CD14-positive monocyte (primary cell): ENCODE results near the gene CNPY1. TPM values are rescaled to one million over a fixed set of nuclear protein-coding genes. Genes with fewer than 3 reads are reported as not detected.

Experiments
- DNase-seq, 3 donors: peaks; one replicate each; pipeline ENCODE4 v3.0.0-alpha.2; 2011 to 2022
- H2AFZ ChIP-seq: 2 replicates; pipeline ENCODE4 v1.6.0; 2012; ENCODE audit warnings: mild to moderate bottlenecking, low read depth, low read length, inconsistent platforms; ENCODE audit not compliant: insufficient read depth, poor library complexity, severe bottlenecking
- H3K27ac ChIP-seq, 2 donors: 1 replicate in 1 of 2; 2 replicates in 1 of 2; pipeline ENCODE4 v1.5.1; 2012 to 2013; ENCODE audit warnings: low read length in 2 of 2, control low read depth in 1 of 2, inconsistent platforms in 1 of 2, low read depth in 1 of 2, mild to moderate bottlenecking in 1 of 2
- H3K27me3 ChIP-seq, 2 donors: one replicate each; pipeline versions ENCODE4 v1.6.0 to v1.6.1; 2011 to 2013; ENCODE audit warnings: low read length in 2 of 2; ENCODE audit not compliant: control insufficient read depth in 2 of 2, insufficient read depth in 2 of 2
- H3K36me3 ChIP-seq, 2 donors: replicated peaks in 1 of 2; 1 replicate in 1 of 2; 2 replicates in 1 of 2; pipeline versions ENCODE4 v1.5.1 to v1.6.1; 2012 to 2013; ENCODE audit warnings: low read length in 2 of 2, control low read depth in 1 of 2, inconsistent platforms in 1 of 2, mild to moderate bottlenecking in 1 of 2; ENCODE audit not compliant: insufficient read depth in 2 of 2, control insufficient read depth in 1 of 2
- H3K4me1 ChIP-seq, 2 donors: 1 replicate in 1 of 2; 2 replicates in 1 of 2; pipeline versions ENCODE4 v1.5.1 to v1.6.1; 2012 to 2013; ENCODE audit warnings: low read length in 2 of 2, control low read depth in 1 of 2, inconsistent platforms in 1 of 2, mild to moderate bottlenecking in 1 of 2, moderate library complexity in 1 of 2; ENCODE audit not compliant: insufficient read depth in 2 of 2, control insufficient read depth in 1 of 2
- H3K4me2 ChIP-seq: replicated peaks from 2 replicates; pipeline ENCODE3; 2012; ENCODE audit warnings: low read length, moderate library complexity, mild to moderate bottlenecking; ENCODE audit not compliant: poor library complexity, severe bottlenecking; ENCODE audit errors: extremely low read depth
- H3K4me3 ChIP-seq, 3 experiments: fragments of 200-600 bp in 1 of 3; sonication (generic) in 1 of 3; replicated peaks in 1 of 3; 1 replicate in 2 of 3; 2 replicates in 1 of 3; pipeline ENCODE4 v1.5.1; 2011 to 2013; ENCODE audit warnings: low read length in 3 of 3, mild to moderate bottlenecking in 3 of 3, control low read depth in 2 of 3, low read depth in 2 of 3, inconsistent platforms in 1 of 3, moderate library complexity in 1 of 3
- H3K79me2 ChIP-seq: 2 replicates; pipeline ENCODE4 v1.6.0; 2012; ENCODE audit warnings: mild to moderate bottlenecking, control low read depth, inconsistent platforms, low read length, moderate library complexity; ENCODE audit not compliant: insufficient read depth
- H3K9ac ChIP-seq: 2 replicates; pipeline ENCODE4 v1.6.0; 2017; ENCODE audit warnings: low read length, mild to moderate bottlenecking; ENCODE audit not compliant: insufficient read depth, poor library complexity, severe bottlenecking
- H3K9me3 ChIP-seq, 2 donors: replicated peaks in 1 of 2; 1 replicate in 1 of 2; 2 replicates in 1 of 2; pipeline versions ENCODE4 v1.5.1 to v1.6.1; 2012 to 2013; ENCODE audit warnings: low read length in 2 of 2, control low read depth in 1 of 2; ENCODE audit not compliant: control insufficient read depth in 1 of 2, insufficient read depth in 1 of 2
- H4K20me1 ChIP-seq: 2 replicates; pipeline ENCODE4 v1.6.0; 2012; ENCODE audit warnings: mild to moderate bottlenecking, low read length, control low read depth, moderate library complexity; ENCODE audit not compliant: insufficient read depth
- H3K27ac Mint-ChIP-seq, 7 donors: one replicate each; pipeline ENCODE4 v1.8.0; 2020; ENCODE audit warnings: mild to moderate bottlenecking in 7 of 7, mixed read lengths in 7 of 7, moderate library complexity in 6 of 7, inconsistent platforms in 2 of 7
- H3K27me3 Mint-ChIP-seq, 3 donors: one replicate each; pipeline ENCODE4 v1.8.0; 2021 to 2022; ENCODE audit warnings: low read depth in 3 of 3, mild to moderate bottlenecking in 3 of 3, mixed read lengths in 3 of 3, moderate library complexity in 3 of 3, inconsistent platforms in 1 of 3
- H3K36me3 Mint-ChIP-seq, 2 donors: one replicate each; pipeline ENCODE4 v1.8.0; 2020; ENCODE audit warnings: mixed read lengths in 2 of 2, inconsistent platforms in 1 of 2, mild to moderate bottlenecking in 1 of 2
- H3K4me1 Mint-ChIP-seq: one replicate; pipeline ENCODE4 v1.8.0; 2020; ENCODE audit warnings: mild to moderate bottlenecking, mixed read lengths
- H3K4me3 Mint-ChIP-seq, 2 donors: one replicate each; pipeline ENCODE4 v1.8.0; 2020; ENCODE audit warnings: mild to moderate bottlenecking in 2 of 2, mixed read lengths in 2 of 2, moderate library complexity in 1 of 2
- H3K9me3 Mint-ChIP-seq, 7 donors: one replicate each; pipeline ENCODE4 v1.8.0; 2020 to 2022; ENCODE audit warnings: mixed read lengths in 7 of 7, mild to moderate bottlenecking in 6 of 7, moderate library complexity in 6 of 7, inconsistent platforms in 2 of 7
- WGBS: methylation state at CpG from one replicate; pipeline ENCODE4 v1.1.5; 2013; ENCODE audit warnings: missing lambda C conversion rate; ENCODE audit not compliant: insufficient coverage; 5-methylcytosine and 5-hydroxymethylcytosine counted together
- intact Hi-C, 2 donors: fragments of 100-400 bp; cut with micrococcal nuclease; formaldehyde crosslinking; loops; one replicate each; pipeline versions ENCODE4 v1.15.0 to v1.15.1; 2023
- polyA plus RNA-seq, 3 donors: library from polyadenylated mRNA; depleted of rRNA in 1 of 3; unstranded in 2 of 3; stranded (reverse) in 1 of 3; fragments of 300-500 nt in 2 of 3; fragments of >200 nt in 1 of 3; fragmentation: Illumina TruSeq in 2 of 3; gene quantifications; 1 replicate in 2 of 3; 2 replicates in 1 of 3; pipeline ENCODE4 v1.2.3, GENCODE V29; 2012 to 2021
- TF ChIP-seq, protein P1 (sequence below): fragments of 200-600 bp; IDR thresholded peaks from one replicate; pipeline ENCODE4 v1.8.0; 2022; ENCODE audit warnings: antibody characterized with exemption, mild to moderate bottlenecking

Gene CNPY1
- polyA plus RNA-seq, 3 donors: not detected

DNA sequence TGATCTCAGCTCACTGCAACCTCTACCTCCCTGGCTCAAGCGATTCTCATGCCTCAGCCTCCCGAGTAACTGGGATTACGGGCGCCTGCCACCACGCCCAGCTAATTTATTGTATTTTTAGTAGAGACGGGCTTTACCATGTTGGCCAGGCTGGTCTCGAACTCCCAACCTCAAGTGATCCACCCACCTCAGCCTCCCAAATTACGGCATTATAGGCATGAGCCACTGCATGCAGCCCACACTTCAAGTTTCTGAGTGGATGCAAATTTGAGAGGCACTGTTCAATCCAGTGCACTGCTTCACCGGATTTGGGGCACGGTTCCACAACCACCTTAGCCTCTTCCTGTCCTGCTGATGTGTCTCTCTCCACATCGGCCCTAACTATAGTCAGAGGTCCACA, 16.5 kb downstream of the CNPY1 start:
- intact Hi-C loops: no loop called here
- H3K9me3 Mint-ChIP-seq: peaks cover 0 to 18% (median 9%) of the 10 kb centered on the region in 7 donors
- Histone ChIP-seq H4K20me1 (no peaks in the 10 kb centered on the region), H3K4me3 (no peak overlapping the region), H3K27me3 (peaks cover 45 to 75% of the 10 kb centered on the region in 2 donors), H3K27ac (no peak overlapping the region), H2AFZ (no peak overlapping the region), H3K79me2 (no peaks in the 10 kb centered on the region), H3K9me3 (peaks cover 0 to 35% of the 10 kb centered on the region in 2 donors), H3K4me2 (no peak overlapping the region), H3K9ac (no peak overlapping the region), H3K36me3 (no peaks in the 10 kb centered on the region), H3K4me1 (peaks cover 13 to 14% of the 10 kb centered on the region in 2 donors)
- peaks cover 19% of the 10 kb centered on the region for H3K4me1 Mint-ChIP-seq
- WGBS: 85% methylated on average over 5 of the region's 11 CpGs
- peaks cover 6 to 16% of the 10 kb centered on the region in 2 donors for H3K36me3 Mint-ChIP-seq
- TF ChIP-seq, protein P1, sequence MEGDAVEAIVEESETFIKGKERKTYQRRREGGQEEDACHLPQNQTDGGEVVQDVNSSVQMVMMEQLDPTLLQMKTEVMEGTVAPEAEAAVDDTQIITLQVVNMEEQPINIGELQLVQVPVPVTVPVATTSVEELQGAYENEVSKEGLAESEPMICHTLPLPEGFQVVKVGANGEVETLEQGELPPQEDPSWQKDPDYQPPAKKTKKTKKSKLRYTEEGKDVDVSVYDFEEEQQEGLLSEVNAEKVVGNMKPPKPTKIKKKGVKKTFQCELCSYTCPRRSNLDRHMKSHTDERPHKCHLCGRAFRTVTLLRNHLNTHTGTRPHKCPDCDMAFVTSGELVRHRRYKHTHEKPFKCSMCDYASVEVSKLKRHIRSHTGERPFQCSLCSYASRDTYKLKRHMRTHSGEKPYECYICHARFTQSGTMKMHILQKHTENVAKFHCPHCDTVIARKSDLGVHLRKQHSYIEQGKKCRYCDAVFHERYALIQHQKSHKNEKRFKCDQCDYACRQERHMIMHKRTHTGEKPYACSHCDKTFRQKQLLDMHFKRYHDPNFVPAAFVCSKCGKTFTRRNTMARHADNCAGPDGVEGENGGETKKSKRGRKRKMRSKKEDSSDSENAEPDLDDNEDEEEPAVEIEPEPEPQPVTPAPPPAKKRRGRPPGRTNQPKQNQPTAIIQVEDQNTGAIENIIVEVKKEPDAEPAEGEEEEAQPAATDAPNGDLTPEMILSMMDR: no peak
- H3K4me3 Mint-ChIP-seq: no peak overlapping the region
- DNase-seq: no peak
- H3K27ac Mint-ChIP-seq: no peak overlapping the region
- H3K27me3 Mint-ChIP-seq: peaks cover 72 to 89% (median 84%) of the 10 kb centered on the region in 3 donors

GRCh38 chr7:155529346-155529745, 17.0 kb downstream of the CNPY1 start:
- no peak for DNase-seq
- Histone ChIP-seq H4K20me1 (no peaks in the 10 kb centered on the region), H3K79me2 (no peaks in the 10 kb centered on the region), H3K4me1 (peaks cover 13 to 14% of the 10 kb centered on the region in 2 donors), H3K4me2 (no peak overlapping the region), H3K27me3 (peaks cover 42 to 72% of the 10 kb centered on the region in 2 donors), H3K9ac (no peak overlapping the region), H3K27ac (no peak overlapping the region), H3K4me3 (no peak overlapping the region), H3K9me3 (peaks cover 0 to 31% of the 10 kb centered on the region in 2 donors), H3K36me3 (no peaks in the 10 kb centered on the region), H2AFZ (no peak overlapping the region)
- intact Hi-C loops: no loop called here
- H3K36me3 Mint-ChIP-seq: peaks cover 6 to 15% of the 10 kb centered on the region in 2 donors
- TF ChIP-seq, protein P1: no peak
- H3K4me3 Mint-ChIP-seq: no peak overlapping the region
- WGBS: 95% methylated on average over 3 of the region's 4 CpGs
- H3K27me3 Mint-ChIP-seq: peaks cover 69 to 87% (median 80%) of the 10 kb centered on the region in 3 donors
- H3K4me1 Mint-ChIP-seq: peaks cover 19% of the 10 kb centered on the region
- peaks cover 0 to 16% (median 9%) of the 10 kb centered on the region in 7 donors for H3K9me3 Mint-ChIP-seq
- H3K27ac Mint-ChIP-seq: no peak overlapping the region
